IPS-18a (cell line): ENCODE results near the gene PYGM.

Experiments
- H3K27ac ChIP-seq: one replicate; pipeline ENCODE4 v1.5.1; 2013; ENCODE audit warnings: low read length
- H3K27me3 ChIP-seq: one replicate; pipeline ENCODE4 v1.6.1; 2013; ENCODE audit warnings: mild to moderate bottlenecking, low read length; ENCODE audit not compliant: control insufficient read depth, insufficient read depth
- H3K36me3 ChIP-seq: one replicate; pipeline ENCODE4 v1.6.1; 2013; ENCODE audit warnings: low read depth, low read length; ENCODE audit not compliant: control insufficient read depth
- H3K4me1 ChIP-seq: one replicate; pipeline ENCODE4 v1.6.1; 2013; ENCODE audit warnings: low read depth, low read length; ENCODE audit not compliant: control insufficient read depth
- H3K4me3 ChIP-seq: one replicate; pipeline ENCODE4 v1.5.1; 2013; ENCODE audit warnings: low read length
- H3K9ac ChIP-seq: one replicate; pipeline ENCODE4 v1.6.1; 2013; ENCODE audit warnings: mild to moderate bottlenecking, low read length, moderate library complexity
- H3K9me3 ChIP-seq: one replicate; pipeline ENCODE4 v1.6.1; 2013; ENCODE audit warnings: low read depth, low read length; ENCODE audit not compliant: control insufficient read depth

The PYGM gene

DNA sequence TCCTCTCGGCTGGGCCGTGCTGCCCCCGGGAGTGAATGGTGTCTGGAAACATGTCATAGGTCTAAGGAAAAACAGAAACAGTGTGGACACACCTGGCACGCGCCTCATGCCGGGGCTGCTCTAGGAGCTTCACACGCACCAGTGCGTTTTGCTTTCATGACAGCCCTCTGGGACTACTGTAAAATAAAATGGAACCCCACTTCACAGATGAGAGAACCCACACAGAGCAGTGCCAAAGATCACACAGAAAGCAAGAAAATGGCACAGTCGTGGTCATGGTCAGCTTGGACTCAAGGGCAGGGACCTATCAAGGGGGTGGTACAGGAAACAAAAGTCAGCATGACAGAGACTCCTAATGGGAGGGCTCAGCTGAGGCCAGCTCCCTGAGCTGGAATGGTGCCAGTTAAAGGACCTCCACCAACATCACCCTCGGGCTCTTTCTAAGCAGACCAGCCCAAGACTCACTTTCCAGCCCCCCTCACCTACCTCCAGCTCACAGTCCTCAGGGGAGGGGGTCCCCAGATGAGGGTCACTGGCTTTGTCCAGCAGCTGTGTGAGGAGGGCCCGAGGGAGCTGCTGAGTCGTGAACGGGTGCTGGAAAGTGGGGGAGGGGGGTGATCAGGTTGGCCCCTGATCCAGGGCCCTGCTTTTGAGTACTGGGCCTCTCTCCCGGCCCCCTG lies 40.0 kb upstream of the PYGM start:
- no peaks in the 10 kb centered on the region for H3K9me3 ChIP-seq
- H3K4me3 ChIP-seq, result no peak overlapping the region
- H3K9ac ChIP-seq, result no peak overlapping the region
- H3K27ac ChIP-seq, result no peak overlapping the region
- peaks cover 7% of the 10 kb centered on the region for H3K4me1 ChIP-seq
- peaks cover 4% of the 10 kb centered on the region for H3K36me3 ChIP-seq
- no peaks in the 10 kb centered on the region for H3K27me3 ChIP-seq

GRCh38 chr11:64799256-64799622 lies 39.5 kb upstream of the PYGM start:
- Histone ChIP-seq H3K9ac (no peak overlapping the region), H3K27me3 (no peaks in the 10 kb centered on the region), H3K4me1 (peaks cover 5% of the 10 kb centered on the region), H3K9me3 (no peaks in the 10 kb centered on the region), H3K4me3 (no peak overlapping the region), H3K27ac (no peak overlapping the region), H3K36me3 (peaks cover 4% of the 10 kb centered on the region)

DNA sequence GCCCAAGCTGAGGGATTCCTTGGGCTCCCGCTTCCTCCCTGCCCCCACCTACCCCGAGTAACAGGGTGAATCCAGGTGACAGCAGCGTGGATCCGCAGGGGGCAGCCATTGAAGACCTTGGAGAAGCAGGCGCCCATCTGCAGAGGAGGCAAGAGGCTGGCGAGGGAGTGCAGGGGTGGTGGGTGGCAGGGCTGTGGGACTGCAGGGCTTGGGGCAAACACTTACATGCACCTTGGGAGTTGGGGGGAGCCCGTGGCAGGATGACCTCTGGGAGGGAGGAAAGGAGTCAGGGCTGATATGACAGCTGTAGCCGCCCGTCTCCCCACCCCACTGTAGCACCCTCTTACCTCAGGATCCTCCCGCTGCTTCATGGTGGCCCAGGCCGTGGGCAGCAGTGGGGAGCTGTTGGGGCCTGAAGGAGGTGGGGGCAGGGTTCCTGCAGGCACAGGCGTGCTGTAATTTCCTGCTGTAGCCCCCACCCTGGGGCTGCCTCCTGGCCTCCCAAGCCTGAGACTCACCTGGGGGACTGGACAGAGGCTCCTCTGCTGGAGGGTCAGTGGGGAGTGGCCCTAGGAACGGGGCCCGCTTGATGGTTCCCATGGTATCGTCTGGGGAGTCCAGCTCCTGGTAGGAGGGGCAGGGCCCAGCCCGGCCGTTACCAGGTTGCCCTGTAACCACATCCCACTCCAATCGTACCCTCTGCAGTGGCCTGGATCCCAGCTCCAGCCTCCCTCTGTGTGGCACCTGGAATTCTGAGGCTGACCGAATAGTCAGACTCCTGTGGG lies 37.2 kb upstream of the PYGM start:
- Histone ChIP-seq H3K27me3 (no peaks in the 10 kb centered on the region), H3K4me1 (no peaks in the 10 kb centered on the region), H3K9ac (no peak overlapping the region), H3K9me3 (no peaks in the 10 kb centered on the region), H3K27ac (no peak overlapping the region), H3K36me3 (peaks cover 4% of the 10 kb centered on the region), H3K4me3 (no peak overlapping the region)

GRCh38 chr11:64796047-64796756 lies 36.4 kb upstream of the PYGM start:
- no peak overlapping the region for H3K27ac ChIP-seq
- H3K4me3 ChIP-seq, result no peak overlapping the region
- H3K9me3 ChIP-seq, result no peaks in the 10 kb centered on the region
- no peaks in the 10 kb centered on the region for H3K4me1 ChIP-seq
- H3K9ac ChIP-seq, result no peak overlapping the region
- H3K36me3 ChIP-seq, result peaks cover 4% of the 10 kb centered on the region
- H3K27me3 ChIP-seq, result no peaks in the 10 kb centered on the region

DNA sequence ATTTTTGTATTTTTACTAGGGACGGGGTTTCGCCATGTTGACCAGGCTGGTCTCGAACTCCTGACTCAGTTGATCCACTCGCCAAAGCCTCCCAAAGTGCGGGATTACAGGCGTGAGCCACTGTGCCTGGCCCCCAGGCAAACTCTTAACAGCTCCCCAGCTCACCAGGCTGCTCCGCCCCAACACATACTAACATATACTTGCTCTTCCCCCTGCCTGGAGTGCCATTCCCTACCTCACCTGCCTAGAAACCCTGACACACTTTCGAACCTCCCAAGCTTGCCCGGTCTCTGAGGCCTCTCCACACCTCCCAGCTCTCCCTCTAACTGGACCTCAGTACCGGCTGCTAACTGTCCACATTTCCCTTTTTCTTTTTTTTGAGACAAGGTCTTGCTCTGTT lies 34.8 kb upstream of the PYGM start:
- Histone ChIP-seq H3K27me3 (no peaks in the 10 kb centered on the region), H3K9me3 (no peaks in the 10 kb centered on the region), H3K9ac (no peak overlapping the region), H3K4me1 (no peaks in the 10 kb centered on the region), H3K4me3 (no peak overlapping the region), H3K36me3 (peaks cover 4% of the 10 kb centered on the region), H3K27ac (no peak overlapping the region)

GRCh38 chr11:64793271-64794160 lies 33.7 kb upstream of the PYGM start:
- Histone ChIP-seq H3K27ac (no peak overlapping the region), H3K9me3 (no peaks in the 10 kb centered on the region), H3K27me3 (no peaks in the 10 kb centered on the region), H3K9ac (no peak overlapping the region), H3K4me3 (no peak overlapping the region), H3K36me3 (peaks cover 4% of the 10 kb centered on the region), H3K4me1 (no peaks in the 10 kb centered on the region)

DNA sequence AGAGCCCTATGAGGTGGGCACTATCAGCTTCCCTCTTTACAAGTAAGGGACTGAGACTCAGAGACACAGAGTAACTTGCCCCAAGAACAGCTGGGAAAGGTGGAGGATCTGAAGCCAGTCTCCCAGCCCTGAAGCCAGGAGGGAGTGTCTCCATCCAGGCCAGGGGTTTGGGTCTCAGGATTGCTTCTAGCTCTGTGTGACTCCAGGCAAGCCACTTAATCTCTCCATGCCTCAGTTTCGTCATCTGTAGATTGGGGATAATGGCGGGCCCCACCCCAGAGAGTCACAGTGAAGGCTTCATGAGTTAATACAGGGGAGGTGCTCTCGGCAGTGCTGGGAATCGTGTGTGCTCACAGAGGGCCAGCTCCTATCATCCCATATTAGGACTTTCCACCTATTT lies 32.7 kb upstream of the PYGM start:
- H3K27ac ChIP-seq, result no peak overlapping the region
- no peaks in the 10 kb centered on the region for H3K27me3 ChIP-seq
- H3K4me3 ChIP-seq, result no peak overlapping the region
- H3K4me1 ChIP-seq, result no peaks in the 10 kb centered on the region
- no peaks in the 10 kb centered on the region for H3K9me3 ChIP-seq
- peaks cover 4% of the 10 kb centered on the region for H3K36me3 ChIP-seq
- H3K9ac ChIP-seq, result no peak overlapping the region

DNA sequence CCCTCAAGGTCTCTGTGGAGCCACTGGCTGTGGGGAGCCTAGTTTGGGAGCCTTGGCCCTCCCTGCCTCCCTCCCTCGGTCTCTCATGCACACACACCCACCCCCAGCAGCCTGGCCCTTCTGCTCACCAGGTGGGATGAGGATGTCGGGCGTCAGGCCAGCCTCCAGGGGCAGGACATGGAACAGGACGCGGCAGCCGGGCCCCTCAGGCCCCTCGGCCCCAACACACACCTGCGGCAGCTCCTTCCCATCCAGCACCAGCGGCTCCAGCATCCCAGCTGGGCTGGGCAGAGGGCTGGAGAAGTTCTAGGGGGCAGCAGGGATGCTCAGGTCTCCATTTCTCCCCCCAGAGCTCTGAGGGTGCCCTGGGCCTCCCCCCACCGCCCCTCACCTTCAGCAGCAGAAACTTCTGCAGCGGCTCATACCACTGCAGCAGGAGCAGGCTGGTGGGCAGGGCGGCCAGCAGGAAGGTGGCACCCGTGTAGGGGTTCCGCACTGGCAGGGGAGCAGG lies 32.1 kb upstream of the PYGM start:
- Histone ChIP-seq H3K27ac (no peak overlapping the region), H3K4me1 (no peaks in the 10 kb centered on the region), H3K27me3 (no peaks in the 10 kb centered on the region), H3K9ac (no peak overlapping the region), H3K9me3 (no peaks in the 10 kb centered on the region), H3K4me3 (no peak overlapping the region), H3K36me3 (peaks cover 4% of the 10 kb centered on the region)

- no peak overlapping the region for H3K4me3 ChIP-seq
- H3K27me3 ChIP-seq, result no peaks in the 10 kb centered on the region
- H3K9ac ChIP-seq, result no peak overlapping the region
- no peaks in the 10 kb centered on the region for H3K9me3 ChIP-seq
- H3K36me3 ChIP-seq, result no peaks in the 10 kb centered on the region
- no peak overlapping the region for H3K27ac ChIP-seq
- H3K4me1 ChIP-seq, result no peaks in the 10 kb centered on the region
Observed at GRCh38 chr11:64790205-64791095, 30.7 kb upstream of the PYGM start.

DNA sequence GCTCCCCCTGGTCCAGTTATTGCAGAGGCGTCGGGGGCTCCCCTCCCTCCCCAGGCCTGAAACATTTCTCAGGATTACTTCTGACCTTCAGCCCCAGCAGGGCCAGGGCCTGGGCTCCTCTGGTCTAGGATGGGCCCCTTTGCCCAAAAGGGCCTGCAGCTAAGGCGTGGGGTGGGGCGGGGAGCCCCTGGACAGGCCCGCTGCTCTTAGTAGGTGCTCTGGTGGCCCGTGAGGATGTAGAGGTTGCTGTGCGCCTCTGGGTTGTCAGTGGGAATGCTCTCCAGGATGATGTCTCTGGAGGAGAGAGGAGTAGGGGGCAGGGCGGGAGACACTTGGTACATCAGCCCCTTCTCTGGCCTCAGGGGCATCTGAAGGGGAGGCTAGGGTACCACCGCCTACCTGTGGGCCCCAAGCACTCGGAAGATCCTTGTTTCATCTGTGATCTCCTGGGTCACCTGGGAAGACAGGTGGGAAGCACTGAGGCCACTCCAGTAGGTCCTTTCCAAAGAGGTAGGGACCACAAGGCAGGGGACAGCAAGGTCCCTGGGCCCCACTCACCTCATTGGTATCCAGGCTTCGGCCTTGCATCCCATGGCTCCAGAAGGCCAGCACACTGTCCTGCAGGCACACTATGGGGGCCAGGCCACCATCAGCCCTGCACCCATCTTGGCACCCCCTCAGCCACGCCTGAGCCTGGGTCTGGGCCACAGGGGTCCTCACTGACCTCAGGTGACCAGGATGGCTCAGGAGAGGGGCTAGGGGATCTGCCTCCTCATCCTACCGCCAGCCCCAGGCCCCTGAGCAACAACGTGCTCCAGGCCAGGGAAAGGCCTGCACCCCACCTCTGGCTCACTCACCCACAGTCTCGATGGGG lies 29.8 kb upstream of the PYGM start:
- Histone ChIP-seq H3K4me3 (no peak overlapping the region), H3K36me3 (no peaks in the 10 kb centered on the region), H3K9me3 (no peaks in the 10 kb centered on the region), H3K9ac (no peak overlapping the region), H3K4me1 (no peaks in the 10 kb centered on the region), H3K27ac (no peak overlapping the region), H3K27me3 (no peaks in the 10 kb centered on the region)
